ENCODE data around the gene CFAP20.

DNA sequence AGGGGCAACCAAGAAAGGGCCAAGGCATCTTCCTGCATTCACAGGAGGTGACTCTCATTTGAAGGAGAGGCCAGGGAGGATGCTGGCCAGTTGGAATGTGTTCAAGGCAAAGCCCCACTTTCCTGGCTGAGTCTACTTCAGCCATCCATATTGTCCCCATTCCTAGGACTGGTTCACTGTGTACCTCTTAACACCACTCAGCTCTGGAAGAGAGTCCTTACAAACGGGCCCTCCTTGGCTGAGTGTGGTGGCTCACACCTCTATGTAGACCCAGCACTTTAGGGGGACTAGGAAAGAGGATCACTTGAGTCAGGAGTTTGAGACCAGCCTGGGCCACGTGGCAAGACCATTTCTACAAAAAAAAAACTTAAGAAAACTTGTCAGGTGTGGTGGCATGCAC, 28.1 kb upstream of the CFAP20 start:
- TF ChIP-seq, protein P1, sequence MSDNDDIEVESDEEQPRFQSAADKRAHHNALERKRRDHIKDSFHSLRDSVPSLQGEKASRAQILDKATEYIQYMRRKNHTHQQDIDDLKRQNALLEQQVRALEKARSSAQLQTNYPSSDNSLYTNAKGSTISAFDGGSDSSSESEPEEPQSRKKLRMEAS (IDR thresholded peaks at IDR 0.05) = no peak
- no peak for TF ChIP-seq EP300 (IDR thresholded peaks at IDR 0.05; ENCODE audit: borderline replicate concordance)
- TF ChIP-seq ZBTB7A (IDR thresholded peaks at IDR 0.05; ENCODE audit: low read depth) = no peak
- TF ChIP-seq, protein P2, sequence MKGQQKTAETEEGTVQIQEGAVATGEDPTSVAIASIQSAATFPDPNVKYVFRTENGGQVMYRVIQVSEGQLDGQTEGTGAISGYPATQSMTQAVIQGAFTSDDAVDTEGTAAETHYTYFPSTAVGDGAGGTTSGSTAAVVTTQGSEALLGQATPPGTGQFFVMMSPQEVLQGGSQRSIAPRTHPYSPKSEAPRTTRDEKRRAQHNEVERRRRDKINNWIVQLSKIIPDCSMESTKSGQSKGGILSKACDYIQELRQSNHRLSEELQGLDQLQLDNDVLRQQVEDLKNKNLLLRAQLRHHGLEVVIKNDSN (IDR thresholded peaks at IDR 0.05) = no peak
- TF ChIP-seq TCF12 (IDR thresholded peaks at IDR 0.05; ENCODE audit: low read depth) = no peak
- TF ChIP-seq, protein P3, sequence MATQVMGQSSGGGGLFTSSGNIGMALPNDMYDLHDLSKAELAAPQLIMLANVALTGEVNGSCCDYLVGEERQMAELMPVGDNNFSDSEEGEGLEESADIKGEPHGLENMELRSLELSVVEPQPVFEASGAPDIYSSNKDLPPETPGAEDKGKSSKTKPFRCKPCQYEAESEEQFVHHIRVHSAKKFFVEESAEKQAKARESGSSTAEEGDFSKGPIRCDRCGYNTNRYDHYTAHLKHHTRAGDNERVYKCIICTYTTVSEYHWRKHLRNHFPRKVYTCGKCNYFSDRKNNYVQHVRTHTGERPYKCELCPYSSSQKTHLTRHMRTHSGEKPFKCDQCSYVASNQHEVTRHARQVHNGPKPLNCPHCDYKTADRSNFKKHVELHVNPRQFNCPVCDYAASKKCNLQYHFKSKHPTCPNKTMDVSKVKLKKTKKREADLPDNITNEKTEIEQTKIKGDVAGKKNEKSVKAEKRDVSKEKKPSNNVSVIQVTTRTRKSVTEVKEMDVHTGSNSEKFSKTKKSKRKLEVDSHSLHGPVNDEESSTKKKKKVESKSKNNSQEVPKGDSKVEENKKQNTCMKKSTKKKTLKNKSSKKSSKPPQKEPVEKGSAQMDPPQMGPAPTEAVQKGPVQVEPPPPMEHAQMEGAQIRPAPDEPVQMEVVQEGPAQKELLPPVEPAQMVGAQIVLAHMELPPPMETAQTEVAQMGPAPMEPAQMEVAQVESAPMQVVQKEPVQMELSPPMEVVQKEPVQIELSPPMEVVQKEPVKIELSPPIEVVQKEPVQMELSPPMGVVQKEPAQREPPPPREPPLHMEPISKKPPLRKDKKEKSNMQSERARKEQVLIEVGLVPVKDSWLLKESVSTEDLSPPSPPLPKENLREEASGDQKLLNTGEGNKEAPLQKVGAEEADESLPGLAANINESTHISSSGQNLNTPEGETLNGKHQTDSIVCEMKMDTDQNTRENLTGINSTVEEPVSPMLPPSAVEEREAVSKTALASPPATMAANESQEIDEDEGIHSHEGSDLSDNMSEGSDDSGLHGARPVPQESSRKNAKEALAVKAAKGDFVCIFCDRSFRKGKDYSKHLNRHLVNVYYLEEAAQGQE (IDR thresholded peaks at IDR 0.05; ENCODE audit: low read depth) = no peak

Measured in Ishikawa (cell line).